Measurements from ENCODE around the gene KCNC2.

GRCh38 chr12:75135026-75135425 is 74.6 kb downstream of the KCNC2 start:
- TF ChIP-seq CTCF (IDR thresholded peaks at IDR 0.05), result no peak
- no peak for TF ChIP-seq POLR2A (IDR thresholded peaks at IDR 0.05)

Measured in heart left ventricle (tissue), 13 donors.